ENCODE results near the gene ADPRHL1.

ADPRHL1 gene

DNA sequence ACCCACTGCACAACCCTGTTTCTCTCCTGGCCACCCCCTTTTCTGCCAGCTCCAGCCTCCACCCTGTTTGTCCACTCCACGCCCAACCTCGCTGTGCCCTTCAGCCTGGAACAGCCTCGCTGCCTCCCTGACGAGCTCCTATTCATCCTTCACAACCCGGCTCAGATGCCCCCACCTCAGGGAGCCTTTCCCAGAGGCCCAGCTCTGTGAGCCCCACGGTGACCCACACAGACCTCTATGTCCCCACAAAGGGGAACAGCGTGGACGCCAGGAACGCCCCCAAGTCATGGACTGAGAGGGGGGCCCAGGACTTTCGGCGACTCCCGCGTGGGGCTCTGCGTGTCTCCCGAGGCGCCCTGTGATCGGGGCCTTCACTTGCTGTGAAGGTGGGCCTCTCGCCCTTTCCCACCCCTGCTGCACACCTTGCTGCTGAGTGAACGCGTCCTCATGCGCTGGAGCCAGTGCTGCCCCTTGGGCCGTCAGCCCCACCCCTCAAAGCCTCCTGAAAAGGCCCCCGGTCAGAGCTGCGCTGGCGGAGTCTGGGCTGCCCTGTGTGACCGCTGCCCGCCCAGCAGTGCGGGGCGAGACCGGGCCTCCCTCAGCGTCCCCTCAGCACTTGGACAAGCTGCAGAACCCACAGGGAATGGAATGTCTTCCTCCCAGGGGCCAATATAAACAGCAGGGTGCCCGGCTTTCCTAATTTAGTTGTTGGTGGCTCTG is 40.0 kb downstream of the ADPRHL1 start:
- no peaks in the 10 kb centered on the region for H3K27me3 Mint-ChIP-seq
- H3K4me3 Mint-ChIP-seq = no peak overlapping the region
- H3K27ac Mint-ChIP-seq = peak overlapping the region; percentile 52
- no peaks in the 10 kb centered on the region for H3K9me3 Mint-ChIP-seq
- H3K36me3 Mint-ChIP-seq (ENCODE audit: low read depth) = no peaks in the 10 kb centered on the region
- no peaks in the 10 kb centered on the region for H3K4me1 Mint-ChIP-seq (ENCODE audit: low read depth)

DNA sequence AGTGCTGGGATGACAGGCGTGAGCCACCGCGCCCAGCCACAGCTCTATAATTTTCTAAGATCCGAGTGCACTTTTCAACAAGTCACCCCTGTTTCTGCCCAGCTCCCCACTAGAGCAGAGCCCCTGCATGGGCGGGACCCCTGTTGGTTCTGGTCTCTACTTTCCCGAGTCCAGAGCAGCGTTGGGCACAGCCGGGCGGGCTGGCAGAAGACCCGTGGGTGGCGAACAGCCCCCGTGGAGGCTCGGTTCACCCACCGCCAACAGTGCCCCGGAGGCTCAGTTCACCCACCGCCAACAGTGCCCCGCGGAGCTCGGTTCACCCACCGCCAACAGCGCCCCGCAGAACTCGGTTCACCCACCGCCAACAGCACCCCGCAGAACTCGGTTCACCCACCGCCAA is 40.8 kb downstream of the ADPRHL1 start:
- Mint-ChIP-seq H3K9me3 (no peaks in the 10 kb centered on the region), H3K4me3 (no peak overlapping the region), H3K4me1 (ENCODE audit: low read depth) (no peaks in the 10 kb centered on the region), H3K27ac (no peak overlapping the region), H3K36me3 (ENCODE audit: low read depth) (no peaks in the 10 kb centered on the region), H3K27me3 (no peaks in the 10 kb centered on the region)

DNA sequence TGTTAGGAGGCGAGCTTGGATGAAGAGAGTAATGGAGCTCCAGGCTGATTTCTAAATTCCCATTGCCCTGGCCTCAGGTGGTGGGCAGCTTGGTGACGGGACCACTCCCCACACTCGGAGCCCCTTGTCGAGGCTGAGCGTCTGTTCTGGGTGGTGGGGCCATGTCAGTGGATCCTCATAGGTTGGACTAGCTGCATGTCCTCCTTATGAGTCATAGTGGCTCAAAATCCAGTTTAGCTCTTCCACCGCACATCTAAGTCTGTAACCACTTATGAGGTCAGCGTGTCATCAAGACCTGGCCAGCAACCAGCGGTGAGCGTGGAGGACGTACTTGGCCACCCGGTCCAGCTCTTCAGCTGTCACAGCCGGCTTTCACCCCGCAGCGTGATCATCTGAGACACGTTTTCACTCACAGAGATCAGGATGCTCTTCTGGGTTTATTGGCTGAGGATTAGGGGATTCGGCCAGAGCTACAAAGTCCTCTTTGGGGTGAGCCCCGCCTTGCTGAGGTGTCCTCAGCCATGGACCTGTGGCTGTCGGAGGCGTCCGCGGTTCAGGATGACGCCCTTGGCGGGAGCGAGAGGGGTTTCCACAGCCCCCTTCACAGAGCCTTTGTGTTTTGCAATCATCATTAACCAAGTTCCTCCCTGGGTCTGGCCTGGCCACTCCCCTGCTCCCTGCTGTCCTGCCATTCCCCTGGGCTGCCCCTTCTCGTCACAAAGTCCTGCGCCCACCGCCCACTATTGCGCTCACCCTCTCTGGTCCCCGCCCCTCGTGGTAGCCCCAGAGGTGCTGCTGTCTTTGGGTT is 41.9 kb downstream of the ADPRHL1 start:
- H3K36me3 Mint-ChIP-seq (ENCODE audit: low read depth) = no peaks in the 10 kb centered on the region
- H3K9me3 Mint-ChIP-seq = no peaks in the 10 kb centered on the region
- H3K27me3 Mint-ChIP-seq = no peaks in the 10 kb centered on the region
- H3K4me1 Mint-ChIP-seq (ENCODE audit: low read depth) = no peaks in the 10 kb centered on the region
- H3K27ac Mint-ChIP-seq = no peak overlapping the region
- H3K4me3 Mint-ChIP-seq = no peak overlapping the region

DNA sequence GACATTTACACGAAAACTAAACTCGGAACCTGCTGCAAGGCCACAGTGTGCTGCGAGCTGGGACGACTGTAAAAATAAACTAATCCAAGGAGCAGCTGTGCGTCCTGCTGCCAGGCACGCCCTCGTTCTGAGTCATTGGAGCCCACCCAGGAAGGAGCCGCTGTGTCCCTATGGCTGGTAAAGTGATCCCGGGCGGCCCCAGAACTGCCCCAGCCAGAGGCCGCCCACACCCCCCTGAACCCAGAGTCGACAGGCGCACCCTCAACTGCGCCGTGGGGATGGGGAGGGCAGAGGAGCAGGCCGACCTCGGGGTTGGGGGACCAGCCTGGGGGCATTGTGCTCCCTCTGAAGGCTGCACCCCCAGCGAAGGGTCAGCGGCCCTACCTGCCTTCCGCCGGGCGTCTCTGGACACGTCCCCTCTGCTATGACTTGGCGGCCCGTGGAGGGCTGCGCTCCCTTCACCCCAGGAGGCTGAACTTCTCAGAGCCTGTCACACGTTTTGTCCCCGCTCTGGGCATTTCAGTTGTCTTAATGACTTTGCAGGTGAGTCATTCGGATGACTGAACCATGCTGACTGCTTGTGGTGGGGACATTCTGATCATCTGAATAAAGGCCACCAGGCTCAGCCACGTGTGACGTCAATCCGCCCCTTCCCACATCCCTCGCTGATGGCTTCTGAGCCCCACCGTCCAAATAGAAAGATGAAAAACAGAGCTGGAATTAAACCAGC is 42.7 kb downstream of the ADPRHL1 start:
- no peak overlapping the region for H3K4me3 Mint-ChIP-seq
- H3K36me3 Mint-ChIP-seq (ENCODE audit: low read depth) = no peaks in the 10 kb centered on the region
- H3K9me3 Mint-ChIP-seq = no peaks in the 10 kb centered on the region
- H3K27me3 Mint-ChIP-seq = no peaks in the 10 kb centered on the region
- H3K4me1 Mint-ChIP-seq (ENCODE audit: low read depth) = no peaks in the 10 kb centered on the region
- H3K27ac Mint-ChIP-seq = no peak overlapping the region

DNA sequence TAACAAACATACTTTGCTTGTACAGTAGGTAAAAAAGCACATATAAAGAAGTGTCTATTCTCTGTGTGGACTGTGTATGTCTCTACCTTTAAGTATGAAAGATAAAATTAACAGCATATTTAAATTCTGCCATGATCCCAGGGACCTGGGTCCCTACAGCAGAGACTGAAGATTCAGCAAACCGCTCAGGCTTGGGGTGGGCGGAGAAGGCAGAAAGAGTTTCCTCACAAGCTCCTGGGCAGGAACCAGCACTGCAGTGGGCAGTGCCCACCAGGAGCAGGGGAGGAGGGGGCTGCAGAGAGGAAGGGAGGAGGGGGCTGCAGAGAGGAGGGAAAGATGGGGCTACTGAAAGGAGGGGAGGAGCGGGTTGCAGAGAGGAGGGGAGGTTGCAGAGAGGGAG is 44.7 kb downstream of the ADPRHL1 start:
- Mint-ChIP-seq H3K27me3 (no peaks in the 10 kb centered on the region), H3K36me3 (ENCODE audit: low read depth) (no peaks in the 10 kb centered on the region), H3K9me3 (no peaks in the 10 kb centered on the region), H3K27ac (no peak overlapping the region), H3K4me3 (no peak overlapping the region), H3K4me1 (ENCODE audit: low read depth) (no peaks in the 10 kb centered on the region)

DNA sequence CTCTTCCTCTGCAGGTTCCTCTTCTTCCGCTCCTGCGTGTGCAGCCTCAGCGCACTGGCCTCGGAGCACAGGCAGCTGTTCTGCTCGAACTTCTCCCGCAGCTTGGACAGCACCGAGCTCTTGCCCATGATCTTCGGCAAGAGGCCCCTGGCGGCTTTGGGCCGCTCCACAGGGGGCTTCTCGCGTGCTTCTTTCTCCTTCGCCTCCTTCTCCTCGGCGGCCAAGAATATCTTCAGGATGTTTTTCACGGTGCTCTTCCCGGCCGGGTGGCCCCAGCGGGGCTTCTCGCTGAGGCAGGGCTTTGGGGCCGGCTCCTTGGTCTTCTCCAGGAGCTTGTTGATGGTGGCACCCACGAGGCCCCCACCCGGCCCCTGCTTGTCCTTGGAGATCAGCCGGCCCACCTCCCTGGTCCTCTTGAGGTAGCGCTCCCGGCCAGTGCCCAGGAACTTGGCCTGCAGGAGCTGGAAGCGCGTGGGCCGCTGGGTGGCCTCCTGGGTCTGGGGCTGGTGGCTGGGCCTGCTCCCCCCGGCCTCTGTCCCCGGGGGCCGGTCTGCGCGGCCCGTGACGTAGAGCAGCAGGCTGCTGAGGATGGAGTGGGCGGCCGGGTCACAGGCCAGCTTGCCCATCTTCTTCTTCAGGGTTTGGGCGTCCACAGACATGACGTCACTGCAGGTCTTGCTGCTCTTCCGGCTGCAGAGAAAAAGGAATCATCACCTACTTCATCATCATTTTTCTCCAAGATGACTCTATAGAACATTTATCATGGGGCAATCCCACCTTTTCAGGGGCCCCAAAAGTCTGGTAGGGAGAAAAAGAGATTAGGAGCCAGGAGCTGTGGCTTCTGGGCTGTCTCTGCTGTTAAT is 45.5 kb downstream of the ADPRHL1 start:
- H3K9me3 Mint-ChIP-seq = no peaks in the 10 kb centered on the region
- no peaks in the 10 kb centered on the region for H3K27me3 Mint-ChIP-seq
- no peak overlapping the region for H3K27ac Mint-ChIP-seq
- H3K4me3 Mint-ChIP-seq = no peak overlapping the region
- no peaks in the 10 kb centered on the region for H3K36me3 Mint-ChIP-seq (ENCODE audit: low read depth)
- H3K4me1 Mint-ChIP-seq (ENCODE audit: low read depth) = no peaks in the 10 kb centered on the region

DNA sequence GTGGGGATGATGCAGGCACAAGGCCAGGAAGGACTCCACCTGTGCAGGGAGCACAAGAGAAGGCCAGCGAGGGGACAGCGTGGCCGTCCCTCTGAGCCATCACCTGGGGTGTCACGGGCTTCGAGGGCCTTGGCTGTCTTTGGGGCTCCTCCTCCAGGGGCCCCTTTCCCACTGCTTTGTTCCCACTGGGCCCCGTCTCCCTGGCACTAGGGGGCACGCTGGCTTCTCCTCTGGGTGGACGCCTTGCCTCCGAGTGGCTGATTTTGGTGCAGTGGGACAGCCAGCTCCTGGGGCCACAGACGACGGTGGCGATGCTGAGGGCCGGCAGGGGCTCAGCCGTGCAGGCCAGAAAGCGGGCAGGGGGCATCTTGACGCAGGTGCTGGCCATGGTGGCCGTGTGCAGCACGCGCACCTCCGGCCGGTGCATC is 46.2 kb downstream of the ADPRHL1 start:
- Mint-ChIP-seq H3K9me3 (no peaks in the 10 kb centered on the region), H3K27ac (no peak overlapping the region), H3K36me3 (ENCODE audit: low read depth) (no peaks in the 10 kb centered on the region), H3K27me3 (no peaks in the 10 kb centered on the region), H3K4me3 (no peak overlapping the region), H3K4me1 (ENCODE audit: low read depth) (no peaks in the 10 kb centered on the region)

DNA sequence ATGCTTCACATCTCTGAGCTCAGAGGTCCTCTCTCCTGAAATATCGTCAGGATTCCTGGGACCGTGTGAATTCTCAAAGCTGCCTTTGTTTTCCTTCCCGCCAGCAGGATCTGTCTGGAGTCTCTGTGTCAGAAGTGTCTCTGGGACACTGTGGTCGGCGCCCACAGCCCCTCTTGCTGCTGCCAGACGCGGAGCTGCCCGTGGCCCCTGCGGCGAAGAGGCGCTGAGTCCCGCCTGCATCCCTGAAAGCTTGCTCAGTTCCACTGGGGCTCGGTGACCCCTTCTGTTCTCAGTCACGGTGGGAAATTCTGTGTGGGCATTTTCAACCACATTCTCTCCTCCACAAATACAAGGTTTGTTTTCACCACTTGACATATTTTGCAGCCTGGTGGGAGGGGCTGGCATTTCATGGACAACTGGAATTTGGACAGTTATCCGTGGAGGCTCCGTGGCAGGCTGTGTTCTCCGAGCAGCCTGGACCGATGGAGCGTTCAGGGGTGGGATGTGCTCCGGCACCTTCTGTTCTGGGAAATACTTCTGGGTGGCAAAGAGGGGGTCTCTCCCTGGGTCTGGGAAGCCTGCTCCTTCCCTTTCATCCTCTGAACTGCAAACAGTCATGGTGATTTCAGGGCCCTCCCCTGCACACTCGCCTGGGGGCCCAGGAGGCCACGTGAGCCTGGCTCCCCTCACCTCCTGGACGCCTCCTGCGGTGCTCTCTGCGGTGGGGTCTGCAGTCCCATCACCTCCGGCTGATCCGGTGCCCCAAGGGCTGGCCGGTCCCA is 46.8 kb downstream of the ADPRHL1 start:
- Mint-ChIP-seq H3K4me3 (no peak overlapping the region), H3K9me3 (no peaks in the 10 kb centered on the region)

DNA sequence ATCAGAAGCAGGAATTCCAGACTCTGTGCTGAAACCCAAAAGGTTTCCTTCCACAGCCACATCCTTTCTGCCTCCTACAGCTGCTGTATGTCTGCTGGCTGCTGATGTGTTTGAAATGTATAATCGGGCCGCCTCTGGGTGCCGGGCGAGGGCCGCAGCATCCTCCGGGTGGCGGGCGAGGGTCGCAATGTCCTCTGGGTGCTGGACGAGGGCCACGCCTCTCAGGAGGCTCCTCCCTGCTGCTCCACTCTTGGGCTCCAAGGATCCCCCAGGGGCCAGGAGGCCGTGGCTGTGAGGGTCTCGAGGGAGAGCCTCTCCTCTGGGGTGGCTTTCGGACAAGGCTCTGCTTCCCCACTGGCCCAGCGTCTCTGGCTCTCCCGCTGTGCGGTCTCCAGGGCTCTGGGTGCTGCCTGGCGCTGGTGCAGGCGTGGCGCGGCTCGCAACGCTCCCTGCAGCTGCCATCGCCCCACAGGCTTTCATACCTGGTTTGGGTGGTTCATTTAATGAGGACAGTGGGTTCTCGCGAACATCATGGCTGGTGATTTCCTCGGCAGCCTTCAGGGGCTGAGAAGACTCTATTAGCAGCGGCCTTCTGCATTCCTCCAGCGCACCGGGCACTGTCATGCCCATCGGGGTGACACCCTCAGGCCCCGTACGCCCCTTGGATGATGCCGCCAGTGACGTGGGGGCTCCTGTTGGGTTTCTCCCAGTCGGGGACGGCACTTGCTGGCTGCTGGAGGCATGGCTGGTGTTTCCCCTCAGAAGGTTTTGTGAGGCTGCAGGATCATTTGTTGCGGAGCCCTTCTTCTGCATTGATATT is 47.6 kb downstream of the ADPRHL1 start:
- H3K4me3 Mint-ChIP-seq = no peak overlapping the region
- no peaks in the 10 kb centered on the region for H3K9me3 Mint-ChIP-seq

More for the DNA sequence above, 46.8 kb downstream of the ADPRHL1 start:
- H3K4me1 Mint-ChIP-seq (ENCODE audit: low read depth) = no peaks in the 10 kb centered on the region
- no peaks in the 10 kb centered on the region for H3K36me3 Mint-ChIP-seq (ENCODE audit: low read depth)
- H3K27me3 Mint-ChIP-seq = no peaks in the 10 kb centered on the region
- H3K27ac Mint-ChIP-seq = no peak overlapping the region

DNA sequence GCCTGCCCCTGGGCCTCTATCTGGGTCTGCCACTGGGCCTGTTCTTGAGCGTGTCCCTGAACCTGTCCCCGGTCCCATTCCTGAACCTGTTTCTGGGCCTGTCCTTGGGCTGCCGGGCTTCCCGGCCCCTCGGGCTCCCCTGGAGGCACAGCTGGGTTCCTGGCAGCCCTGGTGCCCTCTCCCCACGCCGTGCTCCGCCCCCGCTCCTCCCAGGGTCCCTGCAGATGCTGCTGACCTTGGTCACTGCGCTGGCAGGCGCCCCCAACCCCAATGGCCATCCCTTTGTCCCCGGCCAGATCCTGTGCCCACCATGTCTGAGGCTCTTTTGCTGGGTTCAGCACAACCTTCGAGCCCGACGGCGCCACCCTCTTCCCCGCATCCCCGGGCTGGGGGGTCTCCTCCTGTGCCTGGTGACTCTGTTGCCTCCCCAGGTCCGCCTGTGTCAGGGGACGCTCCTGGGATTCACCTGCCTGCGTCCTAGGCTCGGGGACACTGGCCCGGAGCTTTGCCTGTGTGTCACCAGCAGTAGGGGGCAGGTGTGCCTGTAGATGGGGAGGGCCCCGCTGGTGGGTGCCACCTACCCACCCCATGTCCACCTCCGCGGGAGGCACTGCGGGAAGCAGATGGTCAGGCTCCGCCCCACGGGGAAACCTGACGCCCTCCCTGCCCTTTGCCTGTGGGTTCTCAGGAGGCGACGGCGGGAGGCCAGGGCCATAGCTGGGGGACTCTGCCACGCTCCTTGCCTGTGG is 48.4 kb downstream of the ADPRHL1 start:
- no peaks in the 10 kb centered on the region for H3K9me3 Mint-ChIP-seq
- no peaks in the 10 kb centered on the region for H3K27me3 Mint-ChIP-seq
- H3K4me1 Mint-ChIP-seq (ENCODE audit: low read depth) = no peaks in the 10 kb centered on the region
- no peak overlapping the region for H3K27ac Mint-ChIP-seq
- no peaks in the 10 kb centered on the region for H3K36me3 Mint-ChIP-seq (ENCODE audit: low read depth)
- H3K4me3 Mint-ChIP-seq = no peak overlapping the region

More for the DNA sequence above, 47.6 kb downstream of the ADPRHL1 start:
- Mint-ChIP-seq H3K27me3 (no peaks in the 10 kb centered on the region), H3K36me3 (ENCODE audit: low read depth) (no peaks in the 10 kb centered on the region), H3K27ac (no peak overlapping the region), H3K4me1 (ENCODE audit: low read depth) (no peaks in the 10 kb centered on the region)

DNA sequence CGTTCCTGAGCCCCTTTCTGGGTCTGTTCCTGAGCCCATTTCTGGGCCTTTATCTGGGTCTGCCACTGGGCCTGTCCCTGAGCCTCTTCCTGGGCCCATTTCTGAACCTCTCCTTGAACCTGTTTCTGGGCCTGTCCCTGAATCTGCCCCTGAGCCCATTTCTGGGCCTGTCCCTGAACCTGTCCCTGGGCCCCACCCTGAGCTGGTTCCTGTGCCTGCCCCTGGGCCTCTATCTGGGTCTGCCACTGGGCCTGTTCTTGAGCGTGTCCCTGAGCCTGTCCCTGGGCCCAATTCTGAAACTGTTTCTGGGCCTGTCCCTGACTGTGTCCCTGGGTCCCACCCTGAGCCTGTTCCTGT is 48.9 kb downstream of the ADPRHL1 start:
- no peaks in the 10 kb centered on the region for H3K4me1 Mint-ChIP-seq (ENCODE audit: low read depth)
- H3K4me3 Mint-ChIP-seq = no peak overlapping the region
- no peaks in the 10 kb centered on the region for H3K36me3 Mint-ChIP-seq (ENCODE audit: low read depth)

DNA sequence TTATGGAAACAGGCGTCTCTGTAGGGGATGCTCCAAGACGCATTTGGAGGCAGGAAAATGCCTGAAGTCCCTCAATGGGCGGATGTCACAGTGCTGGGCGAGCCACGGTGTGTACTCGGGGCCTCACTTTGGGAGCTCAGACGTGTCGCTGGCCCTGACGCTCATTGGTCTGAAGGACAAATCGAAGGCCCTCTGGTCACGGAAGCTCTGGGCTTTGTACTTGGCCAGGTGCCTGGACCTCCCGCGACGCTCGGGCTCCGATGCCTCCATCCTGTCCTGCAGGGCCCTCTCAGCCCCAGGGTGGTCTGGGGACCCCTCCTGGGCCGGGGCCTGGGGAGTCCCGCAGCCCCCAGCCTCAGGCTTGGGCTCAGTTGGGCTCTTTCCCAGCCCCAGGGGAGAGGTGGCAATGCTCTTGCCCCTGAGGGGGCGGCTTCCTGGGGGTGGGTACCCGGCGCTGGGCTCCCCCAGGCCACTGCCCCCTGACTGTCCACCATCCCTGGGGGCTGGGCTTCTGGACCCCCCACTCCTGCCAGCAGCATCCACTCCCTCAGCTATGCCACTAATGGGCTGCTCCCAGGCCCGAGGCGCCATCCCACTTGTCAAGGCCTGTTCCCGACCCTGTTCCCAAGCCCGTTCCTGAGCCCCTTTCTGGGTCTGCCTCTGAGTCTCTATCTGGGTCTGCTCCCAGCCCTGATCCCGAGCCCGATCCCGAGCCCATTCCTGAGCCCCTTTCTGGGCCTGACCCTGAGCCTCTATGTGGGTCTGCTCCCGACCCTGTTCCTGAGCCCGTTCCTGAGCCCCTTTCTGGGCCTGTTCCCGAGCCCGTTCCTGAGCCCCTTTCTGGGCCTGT is 49.8 kb downstream of the ADPRHL1 start:
- no peaks in the 10 kb centered on the region for H3K4me1 Mint-ChIP-seq (ENCODE audit: low read depth)
- H3K4me3 Mint-ChIP-seq = no peak overlapping the region

More for the DNA sequence above, 48.9 kb downstream of the ADPRHL1 start:
- no peaks in the 10 kb centered on the region for H3K27me3 Mint-ChIP-seq
- H3K9me3 Mint-ChIP-seq = no peaks in the 10 kb centered on the region
- no peak overlapping the region for H3K27ac Mint-ChIP-seq

More for the DNA sequence above, 49.8 kb downstream of the ADPRHL1 start:
- H3K9me3 Mint-ChIP-seq = no peaks in the 10 kb centered on the region
- no peaks in the 10 kb centered on the region for H3K27me3 Mint-ChIP-seq
- no peak overlapping the region for H3K27ac Mint-ChIP-seq
- no peaks in the 10 kb centered on the region for H3K36me3 Mint-ChIP-seq (ENCODE audit: low read depth)
